Testis (tissue), 2 donors: ENCODE data around the gene DHCR7.

ENCODE experiments used
- POLR2A ChIP-seq: fragments of 450-650 bp; IDR thresholded peaks from one replicate; pipeline ENCODE4 v1.6.1; 2017; ENCODE audit warnings: antibody characterized with exemption, mild to moderate bottlenecking, moderate library complexity
- TF ChIP-seq, protein P1 (sequence below), 3 experiments: fragments of 450-650 bp in 2 of 3; fragments of 200-600 bp in 1 of 3; sonication (generic) in 1 of 3; IDR thresholded peaks; one replicate each; pipeline ENCODE4 v1.5.1; 2016 to 2019; ENCODE audit warnings: antibody characterized with exemption in 3 of 3, mild to moderate bottlenecking in 2 of 3, moderate library complexity in 1 of 3

DNA sequence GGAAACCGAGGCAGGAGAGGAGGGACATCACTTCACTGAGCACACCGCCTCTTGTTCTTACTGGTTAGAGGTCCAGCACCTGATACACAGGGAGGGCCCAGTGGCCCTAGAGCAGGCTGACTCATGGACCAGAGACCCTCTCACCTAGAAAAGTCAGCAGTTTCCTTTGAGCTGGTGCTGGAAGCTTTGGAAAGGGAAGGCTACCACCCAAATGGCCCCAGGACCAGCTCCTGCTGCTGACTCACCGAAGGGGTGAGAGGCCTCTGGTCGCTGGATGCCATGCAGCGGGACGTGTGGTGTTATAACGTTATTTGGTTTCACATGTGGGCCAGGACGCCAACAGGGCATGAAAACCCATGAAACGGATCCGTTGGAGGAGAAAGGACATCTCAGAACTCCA is 8.6 kb upstream of the DHCR7 start:
- TF ChIP-seq, protein P1, sequence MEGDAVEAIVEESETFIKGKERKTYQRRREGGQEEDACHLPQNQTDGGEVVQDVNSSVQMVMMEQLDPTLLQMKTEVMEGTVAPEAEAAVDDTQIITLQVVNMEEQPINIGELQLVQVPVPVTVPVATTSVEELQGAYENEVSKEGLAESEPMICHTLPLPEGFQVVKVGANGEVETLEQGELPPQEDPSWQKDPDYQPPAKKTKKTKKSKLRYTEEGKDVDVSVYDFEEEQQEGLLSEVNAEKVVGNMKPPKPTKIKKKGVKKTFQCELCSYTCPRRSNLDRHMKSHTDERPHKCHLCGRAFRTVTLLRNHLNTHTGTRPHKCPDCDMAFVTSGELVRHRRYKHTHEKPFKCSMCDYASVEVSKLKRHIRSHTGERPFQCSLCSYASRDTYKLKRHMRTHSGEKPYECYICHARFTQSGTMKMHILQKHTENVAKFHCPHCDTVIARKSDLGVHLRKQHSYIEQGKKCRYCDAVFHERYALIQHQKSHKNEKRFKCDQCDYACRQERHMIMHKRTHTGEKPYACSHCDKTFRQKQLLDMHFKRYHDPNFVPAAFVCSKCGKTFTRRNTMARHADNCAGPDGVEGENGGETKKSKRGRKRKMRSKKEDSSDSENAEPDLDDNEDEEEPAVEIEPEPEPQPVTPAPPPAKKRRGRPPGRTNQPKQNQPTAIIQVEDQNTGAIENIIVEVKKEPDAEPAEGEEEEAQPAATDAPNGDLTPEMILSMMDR (IDR thresholded peaks at IDR 0.05) = no peak
- TF ChIP-seq POLR2A = no peak
